Measurements from ENCODE around the gene KCNV2.
"Not testable (repeated sequence)": the region's sequence is repeated elsewhere in the genome, so short reads cannot be mapped to it uniquely, and the experiment has no call there.

KCNV2 gene

DNA sequence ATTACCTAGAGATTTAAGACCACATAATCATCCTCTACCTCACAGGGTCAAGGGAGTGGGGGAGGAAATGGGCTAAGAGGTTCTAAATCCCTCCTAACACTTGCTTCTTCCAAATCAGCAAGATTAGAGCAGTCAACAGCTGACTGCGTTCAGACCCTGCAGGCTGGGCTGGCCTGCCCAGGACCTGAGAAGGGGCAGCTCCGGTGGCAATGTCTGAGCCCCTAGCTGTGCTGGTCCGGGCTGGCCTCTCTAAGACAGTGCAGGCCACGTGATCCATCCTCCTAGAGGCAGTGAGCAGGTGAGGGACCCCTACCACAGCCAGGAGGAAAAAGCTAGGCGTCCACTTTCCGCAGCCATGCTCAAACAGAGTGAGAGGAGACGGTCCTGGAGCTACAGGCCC lies at the start of gene KCNV2:
KCNV2 (plus strand) TSS at position 126 of the 400 bp plus-strand sequence; CDS start at position 356, 230 bp downstream.
- DNase-seq = no peak

DNA sequence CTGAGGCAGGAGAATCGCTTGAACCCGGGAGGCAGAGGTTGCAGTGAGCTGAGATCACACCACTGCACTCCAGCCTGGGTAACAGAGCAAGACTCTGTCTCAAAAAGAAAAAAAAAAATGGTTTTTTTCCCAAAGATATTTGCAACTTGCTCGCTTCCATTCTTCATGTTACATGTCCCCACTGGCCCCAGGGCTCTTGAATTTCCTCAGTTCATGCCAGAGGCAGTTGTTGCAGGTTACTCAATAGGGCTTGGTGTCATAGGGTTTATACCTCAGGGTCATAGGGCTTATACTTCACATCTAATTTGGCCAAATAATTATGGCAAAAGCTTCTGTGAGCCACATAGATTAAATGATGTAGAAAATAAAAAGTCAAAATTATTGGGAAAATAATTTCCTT lies 44.1 kb upstream of the KCNV2 start:
- DNase-seq = no peak

DNA sequence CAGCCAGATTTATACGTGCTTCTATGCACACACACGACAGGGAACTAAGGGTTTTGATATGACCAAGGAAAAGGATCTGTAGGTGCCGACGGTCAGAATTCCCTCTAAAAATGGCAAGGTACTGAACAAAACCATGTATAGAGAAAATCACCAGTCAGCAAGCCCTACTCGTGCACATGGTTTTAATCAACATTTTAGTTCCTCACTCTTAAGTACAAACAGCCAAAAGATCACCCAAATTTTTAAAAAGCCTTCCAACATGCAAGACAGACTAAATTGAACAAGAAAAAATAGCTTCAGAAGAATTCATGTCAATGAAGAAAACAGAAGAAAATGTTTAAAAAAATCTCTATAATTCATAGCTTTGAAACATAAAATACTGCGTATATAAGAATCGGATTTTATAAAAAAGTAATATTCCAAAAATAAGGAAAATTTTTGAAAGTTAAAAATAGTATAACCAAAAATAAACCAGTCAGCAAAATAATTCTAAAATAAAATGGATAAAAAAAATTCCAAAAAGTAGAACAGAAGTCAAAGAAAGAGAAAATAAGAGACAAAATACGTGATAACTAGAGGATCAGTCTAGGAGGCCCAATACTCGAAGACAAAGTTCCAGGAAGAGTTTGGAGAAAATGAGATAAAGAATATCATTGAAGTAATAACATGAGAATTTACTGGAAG lies 43.0 kb upstream of the KCNV2 start:
- no peak for DNase-seq

DNA sequence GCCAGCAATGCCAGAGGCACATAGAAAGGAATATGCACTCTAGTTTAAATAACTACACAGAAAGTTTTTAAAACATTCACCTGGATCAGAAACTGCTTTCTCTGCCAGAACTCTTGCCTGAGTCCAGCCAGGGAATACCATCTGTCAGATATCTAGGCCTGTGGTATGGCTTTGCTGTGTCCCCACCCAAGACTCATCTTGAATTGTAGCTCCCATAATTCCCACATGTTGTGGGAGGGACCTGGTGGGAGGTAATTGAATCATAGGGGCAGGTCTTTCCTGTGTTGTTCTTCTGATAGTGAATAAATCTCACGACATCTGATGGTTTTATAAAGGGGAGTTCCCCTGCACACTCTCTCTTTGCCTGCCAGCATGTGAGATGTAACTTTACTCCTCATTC lies 41.5 kb upstream of the KCNV2 start:
- no peak for DNase-seq

DNA sequence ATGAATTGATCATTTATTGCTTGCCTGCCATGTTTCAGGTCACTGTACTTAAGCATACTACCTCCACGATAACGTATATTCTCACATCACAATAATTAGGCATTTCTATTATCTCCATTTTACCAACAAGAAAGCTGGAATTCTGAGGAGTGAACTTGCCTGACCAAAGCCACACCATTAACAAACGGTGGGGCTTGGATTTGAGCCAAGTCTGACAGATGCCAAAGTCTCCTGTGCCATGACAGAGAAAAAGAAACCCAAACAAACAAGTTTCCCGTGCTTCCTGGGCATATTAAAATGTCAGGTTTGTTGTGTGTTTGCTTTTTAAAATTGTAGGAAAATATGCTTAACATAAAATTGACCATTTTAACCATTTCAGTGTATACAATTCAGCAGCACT lies 40.8 kb upstream of the KCNV2 start:
- DNase-seq = peak; percentile 2

DNA sequence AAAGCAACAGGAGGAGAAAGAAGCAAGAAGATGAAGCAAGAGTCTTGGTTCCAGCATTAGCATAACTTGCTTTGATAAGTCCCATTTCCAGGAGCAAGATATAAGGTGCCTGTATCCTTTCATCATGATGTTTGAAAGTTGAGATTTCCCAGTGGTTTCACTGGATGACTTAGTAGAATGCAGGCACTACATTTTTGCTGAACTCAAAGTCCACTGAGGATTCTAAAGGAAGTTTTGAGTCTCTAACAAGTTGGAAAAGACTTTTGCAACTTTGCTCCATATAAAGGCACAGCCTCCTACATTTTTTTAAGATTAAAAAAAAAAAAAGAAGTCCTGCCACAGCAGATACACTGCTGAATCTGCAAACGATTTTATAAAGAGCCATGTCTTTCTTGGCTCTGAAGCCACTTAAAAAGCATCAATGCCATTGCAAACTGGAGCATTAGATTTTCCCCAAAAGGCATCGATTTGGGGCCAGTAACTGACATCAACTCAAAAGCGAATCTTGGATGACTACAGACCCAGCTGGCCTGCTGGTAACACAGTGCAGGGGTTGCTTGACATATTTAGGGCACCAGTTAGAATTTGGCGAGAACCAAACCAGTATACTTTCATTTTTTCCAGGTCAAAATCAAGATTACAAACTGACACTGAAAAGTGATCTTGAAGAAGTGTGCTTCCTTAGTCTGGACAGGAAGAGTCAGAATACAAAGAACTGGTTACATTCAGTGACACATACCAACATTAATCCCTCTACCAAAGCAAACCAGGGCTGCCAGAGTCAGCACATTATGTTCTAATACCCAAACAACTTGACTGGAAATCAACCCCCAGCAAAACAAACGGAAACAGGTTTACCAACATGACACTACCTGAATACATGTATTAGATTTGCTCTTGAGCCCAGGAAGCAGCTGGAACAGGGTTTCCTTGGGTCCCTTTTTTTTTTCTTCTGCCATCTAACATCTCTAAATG lies 39.1 kb upstream of the KCNV2 start:
- peak; percentile 43 for DNase-seq

DNA sequence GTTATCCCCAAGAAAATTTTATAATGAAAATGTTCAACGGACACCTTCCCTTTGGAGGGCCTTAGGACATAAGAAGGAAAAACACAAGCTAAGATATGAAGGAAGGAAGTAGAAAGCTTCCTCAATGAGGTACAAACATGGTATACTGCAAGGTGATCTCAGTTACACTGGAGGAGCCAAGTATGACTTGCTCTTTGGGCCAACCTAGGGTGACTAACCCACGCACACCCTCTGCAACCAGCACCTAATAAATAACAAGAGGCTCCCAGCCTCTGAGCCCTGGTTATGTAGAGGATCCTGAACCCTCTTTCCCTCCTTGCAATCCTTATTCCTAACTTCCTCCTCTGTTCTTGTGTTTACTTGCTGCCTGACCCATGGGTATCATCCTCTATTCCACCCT lies 38.3 kb upstream of the KCNV2 start:
- DNase-seq = no peak

DNA sequence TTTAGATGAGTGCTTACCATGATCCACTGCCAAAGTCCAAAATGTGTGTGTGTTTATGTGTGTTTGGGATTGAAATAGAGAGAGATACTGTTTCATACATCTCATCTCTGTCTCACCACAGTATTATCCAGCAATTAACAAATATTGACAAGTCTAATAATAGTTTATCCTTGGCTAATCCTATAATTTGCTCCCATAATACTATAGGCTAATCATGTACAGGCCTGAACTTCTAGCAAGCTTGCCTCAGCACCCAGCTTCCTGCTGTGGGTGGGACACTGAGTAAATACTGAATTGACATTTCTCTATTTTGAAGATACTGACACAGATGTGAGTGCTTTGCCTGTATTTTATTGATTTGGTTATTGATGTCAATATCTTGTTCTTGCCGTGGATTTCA lies 35.3 kb upstream of the KCNV2 start:
- DNase-seq = no peak

DNA sequence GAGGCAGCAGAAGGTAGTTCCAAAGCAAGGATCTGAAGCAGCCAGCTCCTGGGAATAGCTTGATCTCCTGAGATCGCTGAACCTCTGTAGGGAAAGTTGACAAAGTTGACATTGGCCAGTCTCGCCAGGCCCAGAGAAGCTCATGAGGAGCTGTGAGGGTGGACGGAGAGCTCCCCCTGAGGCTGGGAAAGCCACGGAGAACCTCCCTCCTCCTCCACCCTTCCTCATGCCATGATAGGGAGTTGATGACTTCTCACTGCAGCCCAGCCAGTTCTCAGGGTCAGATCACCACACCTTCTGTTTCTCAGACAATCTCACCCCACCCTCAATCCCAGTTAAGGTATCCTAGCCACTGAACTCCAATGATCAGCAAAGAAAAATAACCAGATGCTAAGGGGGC lies 30.4 kb upstream of the KCNV2 start:
- no peak for DNase-seq

DNA sequence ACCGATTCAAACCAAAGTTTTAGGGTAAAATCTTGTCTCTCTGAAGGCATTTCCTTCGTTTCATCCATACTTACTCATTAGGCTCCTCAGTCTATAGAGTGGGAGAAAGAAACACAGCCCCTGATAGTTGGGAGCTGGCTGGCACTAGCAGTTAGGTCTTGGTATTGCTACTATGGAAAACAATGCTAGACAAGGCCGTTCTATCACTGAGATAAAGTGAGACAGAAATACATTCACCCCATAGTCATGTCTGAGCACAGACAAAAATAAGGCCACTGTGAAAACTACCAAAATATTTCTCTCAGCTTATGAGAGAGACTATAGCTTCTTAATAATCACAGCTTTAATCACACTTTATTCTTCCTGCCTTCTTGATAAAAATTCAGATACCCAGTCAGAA lies 28.7 kb upstream of the KCNV2 start:
- DNase-seq = no peak

DNA sequence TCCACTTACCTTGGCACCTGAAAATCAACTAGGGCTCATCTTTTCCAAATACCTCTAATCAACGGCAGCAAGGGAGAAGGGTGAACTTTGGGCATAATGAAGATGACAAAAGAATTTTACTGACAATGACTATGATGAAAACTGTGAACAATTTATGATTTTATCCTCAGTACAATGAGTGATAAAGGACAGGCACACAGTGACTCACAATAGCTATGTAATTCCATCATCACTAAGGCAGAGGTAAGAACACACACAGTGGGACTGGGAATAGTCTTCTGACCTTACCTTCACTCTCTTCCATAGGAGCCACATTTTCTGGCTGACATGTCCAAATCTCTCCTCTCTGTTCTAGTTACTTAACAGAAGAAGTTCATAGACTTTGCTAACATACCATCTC lies 26.1 kb upstream of the KCNV2 start:
- DNase-seq = no peak

DNA sequence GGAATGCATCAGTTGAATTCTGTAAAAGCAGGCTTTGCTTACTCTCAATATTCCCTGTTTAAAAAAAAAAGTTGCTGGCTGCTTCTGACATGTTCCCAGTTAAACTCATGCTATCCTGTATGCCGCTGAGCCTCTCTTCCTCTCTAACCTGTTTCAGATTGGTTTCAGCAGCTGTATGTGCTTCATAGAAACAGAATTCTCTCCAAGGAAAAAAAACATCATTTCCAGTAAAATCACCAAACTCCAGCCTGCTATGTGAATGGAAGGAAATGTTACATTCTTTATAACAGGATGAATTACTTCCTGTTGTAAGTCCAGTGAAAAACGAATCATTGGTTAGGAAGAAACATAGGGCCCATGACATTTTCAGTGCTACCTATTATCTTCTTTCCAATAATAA lies 25.7 kb upstream of the KCNV2 start:
- no peak for DNase-seq

DNA sequence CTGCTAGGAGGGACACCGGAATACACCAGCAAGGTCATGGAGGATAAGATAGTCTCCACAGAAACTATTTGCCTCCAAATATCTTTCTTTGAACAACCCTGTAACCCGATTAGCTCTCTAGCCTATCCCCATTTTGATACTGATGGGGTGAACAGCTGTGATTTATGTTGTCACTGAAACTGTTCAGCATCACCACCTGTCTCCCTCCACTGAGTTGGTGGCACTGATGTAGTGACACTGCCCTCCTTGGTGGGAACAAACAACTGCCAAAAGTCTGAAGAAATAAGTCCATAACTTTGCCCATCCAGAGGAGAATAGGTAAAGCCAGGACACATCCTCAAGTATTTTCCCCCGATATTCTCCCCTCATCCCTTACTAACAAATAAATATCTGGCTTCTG lies 24.3 kb upstream of the KCNV2 start:
- no peak for DNase-seq

DNA sequence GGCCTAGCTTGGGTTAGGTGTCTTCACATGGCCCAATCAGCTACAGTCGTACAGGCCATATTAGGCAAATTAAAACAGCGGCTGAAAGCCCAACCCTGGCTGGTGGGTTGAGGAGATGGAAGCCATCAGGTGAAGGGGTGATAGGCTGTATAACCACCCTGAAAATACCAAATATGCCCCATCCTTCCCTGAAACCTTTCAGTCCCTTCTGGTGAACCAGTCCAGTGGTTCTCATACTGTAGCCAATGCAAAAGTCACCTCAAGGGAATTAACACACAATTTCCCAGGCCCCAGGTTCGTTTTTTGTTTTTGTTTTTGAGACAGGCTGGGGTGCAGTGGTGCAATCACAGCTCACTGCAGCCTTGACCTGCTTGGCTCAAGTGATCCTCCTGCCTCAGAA lies 19.8 kb upstream of the KCNV2 start:
- no peak for DNase-seq

DNA sequence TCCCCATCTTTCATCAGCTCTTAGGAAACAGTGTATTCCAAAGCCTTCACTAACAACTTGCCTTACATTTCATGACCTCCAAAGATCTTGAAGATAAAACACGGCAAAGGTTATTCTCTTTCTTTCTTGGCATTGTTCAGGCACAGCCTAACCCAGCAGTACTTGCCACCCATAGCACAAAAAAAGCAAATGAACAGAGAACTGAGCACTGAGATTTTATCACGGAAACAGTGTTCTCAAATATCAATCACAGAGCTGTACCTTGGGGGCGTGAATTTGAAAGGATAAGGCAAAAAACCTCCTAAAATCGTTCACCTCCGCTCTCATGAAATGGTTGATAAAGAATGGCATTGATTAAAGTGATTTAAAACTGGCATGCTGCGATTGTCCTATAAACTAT lies 16.9 kb upstream of the KCNV2 start:
- DNase-seq = no peak

DNA sequence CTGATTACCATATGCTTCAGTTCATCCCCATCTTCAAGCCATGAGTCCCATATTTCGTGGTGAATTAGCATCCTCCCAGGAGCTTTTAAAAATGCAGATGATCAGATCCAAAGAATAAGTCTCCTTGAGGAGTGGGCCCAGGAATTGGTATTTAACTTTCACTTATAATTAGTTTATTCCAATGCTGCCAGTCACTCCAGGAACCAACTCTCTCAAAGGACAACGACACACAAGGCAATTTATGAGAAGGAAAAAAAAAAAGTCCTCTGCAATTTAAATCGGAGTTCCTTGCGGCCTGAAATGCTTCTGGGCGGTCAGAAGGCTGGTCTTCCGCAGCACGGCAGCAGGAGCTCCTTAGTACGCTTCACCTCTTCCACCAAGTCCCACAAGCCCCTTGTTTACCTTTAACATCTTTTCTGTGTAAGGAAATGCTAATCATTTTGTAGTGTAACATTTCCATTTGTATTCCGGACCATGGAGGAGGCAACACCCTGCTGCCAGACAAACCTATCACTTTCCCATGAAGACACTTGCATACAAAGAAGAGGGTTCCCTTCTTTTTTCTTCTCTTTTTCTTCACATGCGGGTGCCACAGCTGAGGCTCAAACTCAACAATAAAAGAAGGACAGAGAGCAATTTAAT lies 16.3 kb upstream of the KCNV2 start:
- DNase-seq = no peak

DNA sequence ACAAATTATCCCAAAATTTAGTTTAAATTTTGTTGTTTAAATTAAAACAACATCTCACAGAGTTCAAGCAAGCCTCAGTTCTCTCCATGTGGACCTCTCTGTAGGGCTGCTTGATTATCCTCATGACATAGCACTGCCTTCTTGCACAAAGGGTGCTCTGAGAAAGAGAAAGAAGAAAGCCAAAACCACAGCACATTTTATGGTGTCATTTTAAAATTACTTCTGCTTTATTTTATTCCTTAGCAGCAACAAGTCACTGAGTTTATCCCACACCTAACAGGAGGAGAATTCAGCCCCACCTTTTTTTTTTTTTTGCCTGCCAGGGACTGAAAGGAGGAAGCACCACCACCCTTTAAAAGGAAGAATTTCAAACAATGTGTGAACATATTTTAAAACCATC lies 12.8 kb upstream of the KCNV2 start:
- DNase-seq = no peak

DNA sequence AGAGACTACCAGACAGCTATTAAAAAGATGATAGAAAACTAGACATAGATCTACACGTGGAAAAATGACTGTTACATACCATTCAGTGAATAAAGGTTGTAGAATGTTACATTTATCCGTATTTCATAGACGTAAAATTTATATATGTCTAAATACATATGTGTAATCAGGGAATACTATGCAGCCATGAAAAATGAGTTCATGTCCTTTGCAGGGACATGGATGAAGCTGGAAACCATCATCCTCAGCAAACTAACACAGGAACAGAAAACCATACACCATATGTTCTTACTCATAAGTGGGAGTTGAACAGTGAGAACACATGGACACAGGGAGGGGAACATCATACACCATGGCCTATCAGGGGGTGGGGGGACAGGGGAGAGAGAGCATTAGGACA lies 10.1 kb upstream of the KCNV2 start:
- not testable (repeated sequence) for DNase-seq

DNA sequence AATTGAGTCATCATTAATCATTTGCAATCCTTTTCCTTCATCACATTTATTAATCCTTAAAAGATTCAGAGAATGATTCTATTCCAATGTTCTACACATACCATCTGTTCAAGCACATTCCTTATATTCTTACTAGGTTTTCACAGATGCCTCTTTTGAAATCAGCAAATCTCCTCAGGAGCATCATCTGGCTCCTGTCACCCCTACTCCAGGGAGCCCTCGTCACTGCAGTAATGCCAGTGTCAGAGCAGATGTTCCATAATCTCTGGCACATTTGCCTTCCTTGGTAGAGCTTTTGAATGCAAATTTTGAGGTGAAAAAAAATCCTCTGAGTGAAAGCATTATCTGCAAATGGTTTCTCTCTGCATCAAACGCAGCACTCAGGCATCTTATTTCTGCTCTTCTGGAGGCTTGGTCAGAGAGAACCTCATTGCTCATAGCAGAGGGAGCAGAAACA lies 7.6 kb upstream of the KCNV2 start:
- no peak for DNase-seq

DNA sequence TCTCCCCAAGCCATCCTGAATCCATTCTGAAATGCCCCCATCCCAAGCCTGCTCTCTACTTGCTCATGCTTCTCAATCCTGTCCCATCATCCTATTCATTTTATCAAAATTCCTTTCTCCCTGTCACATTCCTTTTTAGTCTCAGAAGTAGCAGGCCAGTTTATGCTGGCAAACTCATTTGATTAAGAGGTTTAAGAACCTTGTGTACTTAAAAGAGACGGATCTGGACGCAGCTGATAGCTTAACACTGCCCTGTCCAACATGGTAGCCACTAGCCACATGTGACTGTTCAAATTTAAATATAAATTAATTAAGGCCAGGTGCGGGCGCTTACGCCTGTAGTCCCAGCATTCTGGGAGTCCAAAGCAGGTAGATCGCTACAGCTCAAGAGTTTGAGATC lies 5.6 kb upstream of the KCNV2 start:
- DNase-seq = no peak

DNA sequence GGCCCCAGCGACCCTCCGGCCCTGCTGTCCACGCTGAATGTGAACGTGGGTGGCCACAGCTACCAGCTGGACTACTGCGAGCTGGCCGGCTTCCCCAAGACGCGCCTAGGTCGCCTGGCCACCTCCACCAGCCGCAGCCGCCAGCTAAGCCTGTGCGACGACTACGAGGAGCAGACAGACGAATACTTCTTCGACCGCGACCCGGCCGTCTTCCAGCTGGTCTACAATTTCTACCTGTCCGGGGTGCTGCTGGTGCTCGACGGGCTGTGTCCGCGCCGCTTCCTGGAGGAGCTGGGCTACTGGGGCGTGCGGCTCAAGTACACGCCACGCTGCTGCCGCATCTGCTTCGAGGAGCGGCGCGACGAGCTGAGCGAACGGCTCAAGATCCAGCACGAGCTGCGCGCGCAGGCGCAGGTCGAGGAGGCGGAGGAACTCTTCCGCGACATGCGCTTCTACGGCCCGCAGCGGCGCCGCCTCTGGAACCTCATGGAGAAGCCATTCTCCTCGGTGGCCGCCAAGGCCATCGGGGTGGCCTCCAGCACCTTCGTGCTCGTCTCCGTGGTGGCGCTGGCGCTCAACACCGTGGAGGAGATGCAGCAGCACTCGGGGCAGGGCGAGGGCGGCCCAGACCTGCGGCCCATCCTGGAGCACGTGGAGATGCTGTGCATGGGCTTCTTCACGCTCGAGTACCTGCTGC lies 839 bp downstream of the KCNV2 start:
- DNase-seq = no peak

DNA sequence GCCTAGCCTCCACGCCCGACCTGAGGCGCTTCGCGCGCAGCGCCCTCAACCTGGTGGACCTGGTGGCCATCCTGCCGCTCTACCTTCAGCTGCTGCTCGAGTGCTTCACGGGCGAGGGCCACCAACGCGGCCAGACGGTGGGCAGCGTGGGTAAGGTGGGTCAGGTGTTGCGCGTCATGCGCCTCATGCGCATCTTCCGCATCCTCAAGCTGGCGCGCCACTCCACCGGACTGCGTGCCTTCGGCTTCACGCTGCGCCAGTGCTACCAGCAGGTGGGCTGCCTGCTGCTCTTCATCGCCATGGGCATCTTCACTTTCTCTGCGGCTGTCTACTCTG lies 1.4 kb downstream of the KCNV2 start:
- no peak for DNase-seq

DNA sequence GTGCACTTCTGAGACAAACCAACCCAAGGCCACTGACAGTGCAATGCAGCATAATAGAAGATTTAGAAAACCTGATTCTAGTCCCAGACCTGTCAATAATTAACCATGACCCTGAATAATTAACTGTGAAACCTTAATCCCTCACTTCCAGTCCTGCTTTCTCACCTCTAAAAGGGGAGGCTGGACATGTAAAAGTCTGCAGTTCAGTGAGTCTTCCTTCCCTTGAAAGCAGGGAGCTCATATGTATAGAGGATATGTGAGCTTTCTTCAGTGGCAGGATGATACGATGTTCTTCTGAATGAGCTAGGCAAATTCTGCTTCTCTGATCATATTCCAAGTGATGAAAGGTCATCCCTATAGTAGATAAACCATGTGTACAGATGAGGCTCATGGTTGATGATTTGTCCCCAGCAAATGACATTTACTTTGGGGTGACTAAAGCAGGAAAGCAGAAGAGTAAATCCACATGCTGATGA lies 2.9 kb downstream of the KCNV2 start:
- DNase-seq = no peak
